HG02981 (cell line): ENCODE data around the gene GYPC.
"Not testable (repeated sequence)": the region's sequence is repeated elsewhere in the genome, so short reads cannot be mapped to it uniquely, and the experiment has no call there.

Source experiments
- ATAC-seq: cut with Tn5 transposase; IDR thresholded peaks from one replicate; pipeline ENCODE4 v1.9.1; 2021; ENCODE audit warnings: mild to moderate bottlenecking, moderate library complexity; ENCODE audit not compliant: unreplicated experiment

Gene GYPC

DNA sequence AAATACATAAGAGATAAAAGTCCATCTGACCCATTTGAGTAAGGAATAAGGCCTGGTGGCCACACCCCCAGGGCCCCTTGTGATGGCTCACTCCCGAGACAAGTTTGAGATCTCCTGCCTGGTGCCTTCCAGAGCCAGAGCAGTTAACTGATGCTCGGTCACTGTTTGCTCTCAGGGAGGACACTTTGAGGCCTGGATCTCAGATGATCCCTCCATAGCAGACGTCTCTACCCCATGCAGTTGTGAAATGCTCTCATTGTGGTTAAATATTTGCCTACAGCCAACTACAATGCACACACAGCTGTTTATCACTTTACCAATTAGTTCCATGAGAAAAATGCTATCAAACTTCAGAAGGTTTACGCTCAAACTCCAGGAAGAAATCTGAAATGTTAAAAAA is 12.3 kb downstream of the GYPC start:
- no peak for ATAC-seq

DNA sequence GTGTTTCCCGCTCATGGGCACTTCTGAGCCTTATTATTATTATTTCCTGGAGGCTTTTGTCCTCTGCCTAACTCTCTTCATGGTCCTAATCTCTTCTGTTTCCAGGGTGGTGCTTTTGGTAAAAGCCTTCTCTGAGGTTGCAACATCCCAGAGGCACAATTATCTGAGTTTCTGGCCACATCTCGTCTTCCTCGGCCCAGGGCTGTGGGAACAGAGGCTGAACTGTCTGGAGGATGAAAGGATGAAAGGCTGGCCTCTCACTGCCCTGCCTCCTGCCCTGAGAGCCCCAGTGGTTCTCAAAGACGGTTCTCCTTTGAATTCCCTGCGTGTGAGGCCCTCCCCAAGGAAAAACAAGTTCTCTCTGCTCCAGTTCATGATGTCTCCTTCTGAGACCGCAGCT is 13.8 kb downstream of the GYPC start:
- ATAC-seq: no peak

DNA sequence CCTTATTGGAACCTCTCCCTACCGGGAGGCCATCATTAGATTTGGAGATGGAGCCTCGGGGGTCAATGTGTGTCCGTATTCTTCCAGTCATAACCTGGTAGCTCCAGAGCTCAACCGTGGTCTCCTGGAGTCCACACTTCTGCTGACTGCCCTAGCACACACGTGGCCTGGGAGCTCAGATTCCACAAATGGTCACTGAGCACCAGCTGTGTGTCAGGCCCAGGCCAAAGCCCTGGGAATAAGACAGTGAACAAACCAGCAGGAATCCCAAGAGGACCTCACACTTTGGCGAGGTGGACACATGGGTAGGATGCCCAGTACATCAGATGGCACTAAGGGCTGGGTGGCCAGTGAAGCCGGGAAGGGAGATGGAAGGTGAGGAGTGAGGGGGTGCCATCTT is 15.5 kb downstream of the GYPC start:
- ATAC-seq: no peak

DNA sequence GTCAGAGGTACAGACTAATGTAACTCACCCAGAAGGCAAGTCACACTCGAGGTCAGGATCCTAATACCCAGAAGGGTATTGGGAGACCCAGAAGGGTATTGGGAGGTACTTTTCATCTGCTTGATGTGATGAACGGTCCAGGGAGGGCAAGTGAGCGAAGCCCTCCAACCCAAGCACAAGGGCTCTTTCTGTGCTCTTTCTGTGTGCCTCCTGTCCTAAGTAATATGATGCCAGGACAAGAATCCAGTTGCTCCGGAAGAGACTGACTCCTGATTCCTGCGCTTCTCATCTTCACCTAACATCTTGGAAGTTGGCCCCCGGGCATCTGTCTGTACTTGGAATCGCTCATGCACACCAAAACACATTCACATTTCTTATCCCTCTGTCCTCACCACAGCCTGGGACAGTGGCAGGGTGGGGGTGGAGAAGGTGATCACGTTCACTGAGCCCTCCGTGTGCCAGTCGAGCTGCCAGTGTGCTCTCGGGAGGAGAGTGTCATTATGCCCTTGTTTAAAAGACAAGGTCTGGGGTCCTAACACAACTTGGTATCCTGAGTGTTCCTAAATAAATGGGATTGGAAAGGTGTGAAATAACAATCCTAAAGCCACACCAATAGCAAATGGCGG is 17.1 kb downstream of the GYPC start:
- ATAC-seq: no peak

DNA sequence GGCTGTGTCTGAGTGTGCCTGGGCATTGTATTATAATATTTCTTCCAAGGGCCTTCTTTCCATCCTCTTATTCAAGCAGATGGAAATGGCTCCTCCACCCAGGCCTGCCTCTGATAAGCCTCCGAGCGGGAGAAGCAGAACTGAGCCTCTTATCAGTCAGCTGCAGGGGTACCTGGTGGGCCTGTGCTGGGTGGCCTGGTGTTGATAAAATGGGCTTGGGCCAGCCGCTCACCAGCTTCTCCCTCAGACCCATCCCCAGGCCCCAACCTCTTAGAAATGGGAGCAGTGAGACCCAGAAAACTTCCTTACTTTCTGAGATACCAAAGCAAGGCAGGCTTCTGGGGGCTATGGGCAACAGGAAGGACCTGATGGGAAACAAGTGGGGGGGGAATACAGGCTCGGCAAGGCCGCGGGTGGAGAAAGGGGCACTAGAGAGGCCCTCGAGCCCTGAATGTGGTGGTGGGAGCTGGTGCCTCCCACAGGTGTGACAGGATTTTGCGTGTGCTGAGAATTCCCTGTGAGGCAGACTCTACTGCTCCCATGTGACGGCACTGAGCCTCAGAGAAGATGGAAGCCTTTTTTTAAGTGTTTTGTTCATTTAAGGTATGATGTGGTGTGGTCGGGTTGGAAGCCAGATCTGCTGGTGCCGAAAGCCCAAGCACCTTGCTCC is 18.3 kb downstream of the GYPC start:
- no peak for ATAC-seq

DNA sequence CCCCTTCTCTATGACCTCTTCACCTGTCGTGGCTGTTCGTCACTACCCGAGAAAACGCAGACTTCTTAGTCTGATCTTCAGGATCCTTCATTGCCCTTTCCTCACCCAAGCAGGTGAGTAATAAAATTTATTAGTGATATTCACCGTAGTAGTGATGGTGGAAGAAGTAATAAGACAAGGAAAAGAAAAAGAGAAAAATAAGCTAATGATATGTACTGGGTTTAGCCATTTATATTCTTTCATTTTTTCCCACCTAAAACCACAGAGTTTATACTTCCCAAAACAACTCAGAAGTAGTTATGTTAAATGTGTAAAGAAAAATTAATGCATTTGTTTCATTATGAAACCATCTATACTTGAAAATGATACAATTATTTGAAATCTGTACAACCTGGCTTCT is 19.7 kb downstream of the GYPC start:
- ATAC-seq: no peak

DNA sequence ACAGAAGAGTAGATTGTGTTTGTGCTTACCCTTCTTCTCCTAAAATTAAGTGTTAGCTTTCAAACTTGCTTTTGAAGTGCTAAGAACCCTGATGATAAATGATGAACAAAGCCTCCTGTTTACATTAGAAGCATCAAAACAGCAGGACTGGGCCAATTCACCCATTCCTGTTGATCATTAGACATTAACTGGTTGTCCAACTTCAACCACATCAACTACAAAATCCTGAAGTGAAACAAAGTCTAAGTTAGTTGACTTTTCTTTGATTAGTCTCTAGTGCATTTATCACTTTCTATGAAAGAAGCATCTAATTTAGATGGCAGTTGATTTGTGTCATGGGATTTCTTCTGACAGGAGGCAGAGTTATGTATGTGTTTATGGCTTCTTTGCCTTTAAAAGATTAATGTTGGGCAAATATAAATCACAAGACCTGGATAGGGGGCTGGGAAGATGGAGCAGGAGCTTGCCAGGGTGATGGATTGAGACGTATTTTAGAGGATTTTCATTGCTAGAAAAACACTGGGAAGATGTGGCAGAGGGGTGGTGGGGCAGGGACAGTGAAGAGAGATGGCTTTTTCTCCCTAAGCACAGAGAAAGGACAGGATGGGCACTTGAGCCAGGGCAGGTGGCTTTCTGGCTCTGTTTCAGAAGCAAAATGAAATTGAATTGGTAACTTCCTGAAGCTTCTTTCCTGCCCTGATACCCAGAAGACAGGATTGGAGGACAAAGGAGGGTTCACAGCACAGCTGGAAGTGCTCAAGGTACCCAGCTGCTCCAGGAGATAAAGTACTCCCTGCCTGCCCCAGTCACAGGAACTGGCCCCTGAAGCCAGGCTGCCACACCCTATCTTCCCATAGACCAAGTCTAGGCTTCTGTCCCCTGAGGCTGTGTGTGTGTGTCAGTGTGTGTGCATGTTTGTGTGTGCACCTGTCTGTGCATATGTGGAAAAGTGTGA is 20.5 kb downstream of the GYPC start:
- ATAC-seq: no peak

DNA sequence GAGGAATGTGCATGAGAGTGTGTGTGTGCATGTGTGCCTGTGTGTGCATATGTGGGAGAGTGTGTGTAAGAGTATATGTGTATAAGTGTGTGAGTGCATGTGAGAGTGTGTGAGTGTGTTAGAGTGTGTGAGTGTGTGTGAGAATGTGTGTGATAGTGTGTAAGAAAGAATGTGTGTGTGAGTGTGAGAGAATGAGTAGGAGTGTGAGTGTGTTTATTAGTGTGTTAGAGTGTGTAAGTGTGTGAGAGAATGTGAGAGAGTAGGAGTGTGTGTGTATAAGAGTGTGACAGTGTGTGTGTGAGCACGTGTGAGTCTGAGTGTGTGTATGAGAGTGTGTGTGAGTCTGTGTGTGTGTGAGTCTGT is 21.2 kb downstream of the GYPC start:
- no peak for ATAC-seq

DNA sequence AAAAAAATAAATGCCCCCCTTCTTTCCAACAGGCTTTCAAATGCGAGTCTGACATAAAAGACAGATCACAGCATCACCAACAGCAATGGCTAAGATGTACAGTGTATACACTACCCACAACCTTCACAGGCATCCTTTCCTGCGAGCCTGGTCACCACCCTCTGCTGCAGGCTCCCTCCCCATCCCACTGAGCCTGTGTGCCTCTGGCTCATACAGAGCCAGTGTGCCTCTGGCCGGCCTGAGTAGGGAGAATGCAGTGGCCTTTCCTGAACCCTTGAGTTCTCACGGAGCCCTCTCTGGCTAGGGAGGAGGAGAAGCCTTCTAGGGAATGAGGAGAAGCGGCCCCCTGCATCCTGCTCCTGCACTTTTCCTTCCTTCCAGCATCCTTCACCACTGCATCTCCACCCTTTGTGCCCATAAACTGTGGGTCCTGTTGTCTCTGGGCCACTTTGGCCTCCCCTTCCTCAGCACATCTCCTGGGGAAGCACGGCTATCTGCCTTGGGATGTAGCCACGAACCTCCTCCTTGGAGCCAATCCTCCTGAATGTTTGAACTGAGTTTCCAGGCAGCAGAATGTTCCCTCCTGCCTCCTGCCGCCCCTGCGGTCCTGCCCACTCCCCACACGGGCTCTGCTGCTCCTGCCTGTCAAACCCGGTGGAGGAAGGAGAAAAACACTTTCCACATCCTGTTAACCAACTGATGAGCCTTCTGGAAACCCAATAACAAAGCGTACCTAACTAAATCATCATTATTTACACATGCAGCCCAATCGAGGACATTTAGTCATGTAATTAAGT is 22.5 kb downstream of the GYPC start:
- no peak for ATAC-seq

DNA sequence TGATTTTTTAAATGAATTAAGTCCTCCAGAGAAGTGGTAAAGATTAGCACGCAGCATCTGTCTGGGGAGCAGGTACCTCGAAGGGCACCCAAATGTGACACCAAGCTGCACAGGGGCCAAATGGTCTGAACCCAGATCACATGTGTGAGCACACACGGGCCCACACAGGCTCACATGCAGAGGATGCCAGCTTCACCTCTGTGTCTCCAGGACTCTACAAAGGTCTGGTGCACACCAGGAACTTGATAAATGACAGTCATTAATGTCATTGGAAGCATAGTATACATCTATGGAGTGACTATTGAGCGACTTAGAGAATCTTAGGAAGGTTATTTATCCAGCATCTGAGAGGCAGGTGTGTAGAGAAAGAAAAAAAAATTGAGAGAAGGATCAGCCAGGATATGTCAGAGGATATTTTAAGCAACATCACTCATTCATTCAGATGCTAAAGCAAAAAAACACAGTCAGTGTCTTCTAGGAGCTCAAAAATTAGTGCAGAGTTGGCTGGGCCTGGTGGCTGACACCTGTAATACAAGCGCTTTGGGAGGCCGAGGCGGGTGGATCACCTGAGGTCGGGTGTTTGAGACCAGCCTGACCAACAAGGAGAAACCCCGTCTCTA is 23.2 kb downstream of the GYPC start:
- ATAC-seq: no peak

DNA sequence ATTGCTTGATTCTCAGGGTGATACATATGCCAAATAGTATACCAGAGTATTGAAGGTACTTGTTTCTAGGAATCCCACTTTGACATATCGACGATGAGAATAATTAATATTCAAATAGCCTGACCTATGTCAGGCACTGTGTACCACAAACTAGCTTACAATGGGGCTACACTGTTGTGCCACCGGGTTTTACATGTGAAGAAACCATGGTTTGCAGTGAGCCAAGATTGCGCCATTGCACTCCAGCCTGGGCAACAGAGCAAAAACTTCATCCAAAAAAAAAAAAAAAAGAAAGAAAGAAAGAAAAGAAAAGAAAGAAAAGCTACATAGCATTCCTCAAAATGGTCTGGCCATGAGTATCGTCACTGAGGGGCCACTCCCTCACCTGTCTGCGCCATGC is 25.5 kb downstream of the GYPC start:
- ATAC-seq: no peak

DNA sequence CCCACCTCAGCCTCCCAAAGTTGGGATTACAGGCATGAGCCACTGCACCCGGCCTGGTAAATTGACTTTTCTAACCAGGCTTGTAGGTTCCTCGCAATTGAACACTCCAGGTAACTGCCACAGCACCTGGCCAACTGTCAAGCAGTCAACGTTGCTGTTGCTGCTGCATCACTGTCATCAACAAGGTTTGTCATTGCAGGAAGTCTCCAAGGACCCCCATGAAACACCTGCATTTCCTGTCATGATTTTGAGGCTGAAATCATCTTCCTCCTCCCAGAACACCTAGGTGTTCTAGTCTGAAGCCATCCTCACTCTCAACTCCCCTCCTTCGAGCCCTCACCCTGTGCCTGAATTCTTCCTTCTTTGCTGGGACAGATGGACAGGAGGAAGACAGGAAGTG is 29.7 kb downstream of the GYPC start:
- no peak for ATAC-seq

DNA sequence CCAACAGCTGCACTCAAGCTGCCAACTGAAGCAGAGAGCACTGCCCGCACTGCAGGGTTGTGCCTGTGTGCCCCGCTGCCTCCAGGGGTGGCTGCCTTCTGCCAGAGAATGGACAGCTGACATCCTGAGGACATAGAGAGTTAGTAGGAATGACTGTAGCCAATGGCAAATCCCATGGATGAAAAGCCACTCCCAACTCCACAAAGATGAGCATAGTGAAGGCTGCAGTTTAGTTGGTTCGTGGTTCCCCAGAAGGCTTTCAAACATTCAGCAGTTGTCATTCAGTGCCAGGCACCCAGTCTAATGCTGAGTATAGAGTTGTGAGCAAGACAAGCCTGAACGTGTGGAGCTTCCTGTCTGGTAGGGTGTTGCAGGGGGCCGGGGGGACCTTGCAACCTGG is 30.3 kb downstream of the GYPC start:
- no peak for ATAC-seq

DNA sequence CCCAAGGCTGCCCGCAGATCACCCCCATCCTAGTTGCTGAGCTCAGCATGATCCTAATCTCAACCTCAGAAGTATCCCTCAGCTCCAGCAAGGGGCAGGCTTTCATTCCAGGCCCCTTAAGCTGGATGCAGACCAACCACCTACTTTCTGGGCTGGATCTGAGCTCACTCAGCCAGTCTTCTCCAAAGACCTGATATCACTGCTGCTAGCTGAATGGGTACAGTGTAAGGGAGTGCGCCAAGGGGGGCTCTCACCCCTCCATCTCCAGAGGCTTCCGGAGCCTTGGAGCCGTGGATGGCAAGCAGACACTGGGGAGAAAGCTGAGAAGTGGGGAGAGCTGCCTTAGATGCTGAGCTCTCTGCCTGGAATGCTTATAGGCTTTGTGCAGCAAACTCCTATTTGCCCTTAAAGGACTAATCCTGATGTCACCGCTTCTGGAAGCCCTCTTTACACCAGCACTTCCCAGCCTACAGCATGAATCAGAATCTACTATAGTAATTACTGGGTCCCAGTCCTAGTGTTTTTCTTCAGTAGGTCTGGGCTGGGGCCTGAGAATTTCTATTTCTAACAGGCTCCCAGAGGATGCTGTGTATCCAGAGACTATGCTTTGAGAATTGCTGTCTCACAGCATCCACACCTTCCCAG is 31.0 kb downstream of the GYPC start:
- ATAC-seq: no peak

DNA sequence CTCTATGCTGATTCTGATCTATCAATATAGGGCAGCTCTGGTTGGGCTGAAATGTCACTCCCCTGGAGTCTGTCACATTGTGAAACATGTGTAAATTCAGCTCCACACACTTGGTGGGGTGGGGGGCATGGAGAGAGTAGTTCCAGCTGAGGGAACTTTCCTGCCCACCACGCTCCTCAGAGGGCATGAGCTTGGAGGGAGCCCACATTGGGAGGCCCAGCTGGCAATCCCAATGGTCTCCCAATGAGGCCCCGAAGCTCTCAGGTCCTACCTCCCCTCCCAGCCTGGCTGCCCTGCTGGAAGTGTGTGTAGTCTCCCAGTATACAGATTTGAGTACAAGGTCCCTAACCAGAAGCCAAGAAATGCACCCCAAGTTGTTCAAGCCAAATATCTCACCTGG is 31.5 kb downstream of the GYPC start:
- no peak for ATAC-seq

DNA sequence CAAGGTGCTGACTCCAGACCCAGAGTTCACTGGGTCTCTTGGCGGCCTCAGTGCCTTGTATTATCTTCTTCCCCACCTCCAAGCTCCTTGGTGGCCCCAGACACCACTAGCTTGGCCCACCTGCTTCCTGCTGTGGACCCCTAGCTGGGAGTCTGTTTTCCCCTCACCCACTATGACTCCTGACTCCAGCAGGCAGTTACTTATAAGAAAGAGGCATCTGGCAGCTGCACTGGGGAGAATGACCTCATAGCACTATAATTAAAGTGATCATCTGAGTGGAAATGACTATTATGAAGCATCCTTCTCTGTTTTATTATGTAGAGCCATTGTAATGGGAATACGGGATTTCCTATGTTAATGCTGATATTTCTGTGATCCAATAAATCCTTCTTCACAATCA is 32.6 kb downstream of the GYPC start:
- ATAC-seq: not testable (repeated sequence)

DNA sequence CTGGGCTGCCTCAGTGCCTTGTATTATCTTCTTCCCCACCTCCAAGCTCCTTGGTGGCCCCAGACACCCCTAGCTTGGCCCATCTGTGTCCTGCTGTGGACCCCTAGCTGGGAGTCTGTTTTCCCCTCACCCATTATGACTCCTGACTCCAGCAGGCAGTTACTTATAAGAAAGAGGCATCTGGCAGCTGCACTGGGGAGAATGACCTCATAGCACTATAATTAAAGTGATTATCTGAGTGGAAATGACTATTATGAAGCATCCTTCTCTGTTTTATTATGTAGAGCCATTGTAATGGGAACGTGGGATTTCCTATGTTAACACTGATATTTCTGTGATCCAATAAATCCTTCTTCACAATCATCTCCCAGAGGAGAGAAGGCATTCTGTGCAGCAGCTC is 36.3 kb downstream of the GYPC start:
- not testable (repeated sequence) for ATAC-seq

DNA sequence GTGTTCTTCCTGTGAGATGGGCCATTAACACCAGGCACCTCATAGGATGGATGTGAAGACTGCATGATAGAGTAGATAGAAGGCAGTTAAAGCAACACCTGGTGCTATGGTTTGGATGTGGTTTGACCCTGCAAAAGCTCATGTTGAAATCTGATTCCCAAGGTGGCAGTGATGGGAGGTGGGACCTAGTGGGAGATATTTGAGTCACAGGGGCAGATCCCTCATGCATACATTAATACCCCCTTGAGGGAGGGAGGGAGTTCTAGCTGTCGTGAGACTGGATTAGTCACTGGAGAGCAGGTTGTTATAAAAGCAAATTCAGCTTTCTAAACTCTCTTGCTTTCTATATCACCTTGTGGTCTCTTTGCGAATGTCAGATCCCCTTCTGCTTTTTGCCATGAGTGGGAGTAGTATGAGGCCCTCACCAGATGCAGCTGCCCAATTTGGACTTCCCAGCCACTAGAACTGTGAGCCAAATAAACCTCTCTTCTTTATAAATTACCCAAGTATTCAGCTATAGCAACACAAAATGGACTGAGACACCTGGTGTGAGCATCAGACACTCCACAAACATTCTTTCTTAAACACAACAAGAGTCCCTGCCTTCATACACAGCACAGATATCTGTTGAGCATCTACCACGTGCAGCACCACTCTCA is 37.1 kb downstream of the GYPC start:
- not testable (repeated sequence) for ATAC-seq

DNA sequence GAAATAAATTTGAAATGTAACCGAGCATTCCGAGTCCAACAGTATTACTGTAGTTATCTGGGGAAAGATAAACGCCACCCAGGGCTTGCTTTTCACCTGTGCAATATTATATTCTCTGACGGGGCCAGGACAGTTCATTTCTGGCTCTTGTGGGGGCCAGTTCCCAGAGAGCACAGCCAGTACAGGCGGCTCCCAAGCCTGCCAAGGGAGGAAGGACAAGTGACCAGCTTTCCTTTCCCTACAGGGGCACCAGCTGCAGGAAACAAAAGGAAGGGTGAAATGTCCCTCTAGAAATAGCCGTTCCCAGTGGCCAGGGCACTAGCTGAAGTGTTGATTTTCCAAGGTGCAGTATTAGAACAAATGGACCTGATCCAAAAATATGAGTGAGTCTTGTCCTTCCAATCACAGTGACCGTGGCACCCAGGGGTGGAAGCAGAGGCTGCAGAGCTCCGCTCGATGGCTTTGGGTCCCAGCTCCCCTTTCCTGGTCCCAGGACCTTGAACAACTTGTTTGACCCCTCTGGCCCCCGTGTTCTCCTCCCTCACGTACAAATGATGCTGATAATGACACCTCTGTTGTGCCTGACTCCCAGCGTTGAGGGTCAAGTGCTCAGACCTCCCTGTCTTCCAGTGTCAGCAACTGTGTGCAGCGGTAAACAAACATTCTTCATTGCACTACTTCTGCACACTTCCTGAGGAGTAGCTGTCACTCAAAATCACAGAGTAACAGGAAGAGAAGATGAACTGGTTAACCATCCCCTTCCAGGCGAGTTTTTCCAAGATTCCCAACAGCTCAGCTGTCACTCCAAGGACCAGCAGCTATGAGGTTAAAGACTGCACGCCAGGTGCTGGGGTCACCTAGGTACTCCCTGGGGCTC is 40.9 kb downstream of the GYPC start:
- ATAC-seq: no peak
